ENCODE results near the gene NOP16. TPM values are rescaled to one million over a fixed set of nuclear protein-coding genes. Genes with fewer than 3 reads are reported as not detected.

The NOP16 gene
- total and polyA plus RNA-seq, 2 of the 13 experiments (the other 11 are each of a cell fraction or from before 2014, with no cell fraction given): 43.3 to 48.4 TPM

DNA sequence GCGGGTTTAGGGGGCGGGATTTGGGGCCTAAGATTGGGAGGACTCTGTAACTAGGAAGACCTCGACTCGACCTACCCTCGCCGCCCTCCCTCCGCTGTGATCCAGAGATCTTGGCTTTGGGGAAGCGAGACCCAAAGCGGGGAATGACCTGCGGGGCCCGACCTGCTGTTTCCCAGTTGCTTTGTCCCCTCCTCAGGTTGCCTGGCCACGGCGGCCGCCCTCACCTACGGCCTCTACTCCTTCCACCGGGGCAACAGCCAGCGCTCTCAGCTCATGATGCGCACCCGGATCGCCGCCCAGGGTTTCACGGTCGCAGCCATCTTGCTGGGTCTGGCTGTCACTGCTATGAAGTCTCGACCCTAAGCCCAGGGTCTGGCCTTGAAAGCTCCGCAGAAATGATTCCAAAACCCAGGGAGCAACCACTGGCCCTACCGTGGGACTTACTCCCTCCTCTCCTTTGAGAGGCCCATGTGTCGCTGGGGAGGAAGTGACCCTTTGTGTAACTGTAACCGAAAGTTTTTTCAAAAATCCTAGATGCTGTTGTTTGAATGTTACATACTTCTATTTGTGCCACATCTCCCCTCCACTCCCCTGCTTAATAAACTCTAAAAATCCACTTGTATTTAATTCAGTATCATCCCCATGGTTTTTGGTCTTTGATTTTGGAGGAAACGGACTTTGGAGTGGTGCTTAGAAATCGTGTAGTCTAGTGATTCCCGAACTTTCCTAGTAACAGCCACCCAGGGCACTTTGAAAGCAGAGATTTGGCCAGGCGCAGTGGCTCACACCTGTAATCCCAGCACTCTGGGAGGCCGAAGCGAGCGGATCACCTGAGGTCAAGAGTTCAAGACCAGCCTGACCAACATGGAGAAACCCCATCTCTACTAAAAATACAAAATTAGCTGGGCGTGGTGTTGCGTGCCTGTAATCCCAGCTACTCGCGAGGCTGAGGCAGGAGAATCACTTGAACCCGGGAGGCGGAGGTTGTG, 1.0 kb upstream of the NOP16 start (continued):
- TF ChIP-seq SOX5 (CRISPR knock-in tag; IDR thresholded peaks at IDR 0.05; ENCODE audit: borderline replicate concordance) (no peak), ZNF761 (CRISPR knock-in tag; conservative IDR thresholded peaks at IDR 0.05) (no peak), ZNF230 (CRISPR knock-in tag; IDR thresholded peaks at IDR 0.05) (no peak), ZSCAN22 (CRISPR knock-in tag; IDR thresholded peaks at IDR 0.05) (no peak), SSRP1 (CRISPR knock-in tag; IDR thresholded peaks at IDR 0.05) (no peak), ARNTL (CRISPR knock-in tag; IDR thresholded peaks at IDR 0.05) (no peak), CCAR2 (optimal IDR thresholded peaks at IDR 0.05; ENCODE audit: low read depth, low read length) (no peak), ZNF564 (CRISPR knock-in tag; IDR thresholded peaks at IDR 0.05) (no peak), ZNF331 (CRISPR knock-in tag; IDR thresholded peaks at IDR 0.05) (no peak), TP53 (CRISPR knock-in tag; conservative IDR thresholded peaks at IDR 0.05) (no peak), SMAD3 (CRISPR knock-in tag; IDR thresholded peaks at IDR 0.05) (no peak), SIX1 (CRISPR knock-in tag; IDR thresholded peaks at IDR 0.05; ENCODE audit: borderline replicate concordance) (0 out of 2 replicates have a peak, but pooled peaks have one; percentile 8), ZNF724P (CRISPR knock-in tag; IDR thresholded peaks at IDR 0.05; ENCODE audit: borderline replicate concordance) (0 out of 2 replicates have a peak, but pooled peaks have one; percentile 15)
- TF ChIP-seq, protein P1, sequence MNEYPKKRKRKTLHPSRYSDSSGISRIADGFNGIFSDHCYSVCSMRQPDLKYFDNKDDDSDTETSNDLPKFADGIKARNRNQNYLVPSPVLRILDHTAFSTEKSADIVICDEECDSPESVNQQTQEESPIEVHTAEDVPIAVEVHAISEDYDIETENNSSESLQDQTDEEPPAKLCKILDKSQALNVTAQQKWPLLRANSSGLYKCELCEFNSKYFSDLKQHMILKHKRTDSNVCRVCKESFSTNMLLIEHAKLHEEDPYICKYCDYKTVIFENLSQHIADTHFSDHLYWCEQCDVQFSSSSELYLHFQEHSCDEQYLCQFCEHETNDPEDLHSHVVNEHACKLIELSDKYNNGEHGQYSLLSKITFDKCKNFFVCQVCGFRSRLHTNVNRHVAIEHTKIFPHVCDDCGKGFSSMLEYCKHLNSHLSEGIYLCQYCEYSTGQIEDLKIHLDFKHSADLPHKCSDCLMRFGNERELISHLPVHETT (CRISPR knock-in tag; conservative IDR thresholded peaks at IDR 0.05): no peak
- TF ChIP-seq, protein P2, sequence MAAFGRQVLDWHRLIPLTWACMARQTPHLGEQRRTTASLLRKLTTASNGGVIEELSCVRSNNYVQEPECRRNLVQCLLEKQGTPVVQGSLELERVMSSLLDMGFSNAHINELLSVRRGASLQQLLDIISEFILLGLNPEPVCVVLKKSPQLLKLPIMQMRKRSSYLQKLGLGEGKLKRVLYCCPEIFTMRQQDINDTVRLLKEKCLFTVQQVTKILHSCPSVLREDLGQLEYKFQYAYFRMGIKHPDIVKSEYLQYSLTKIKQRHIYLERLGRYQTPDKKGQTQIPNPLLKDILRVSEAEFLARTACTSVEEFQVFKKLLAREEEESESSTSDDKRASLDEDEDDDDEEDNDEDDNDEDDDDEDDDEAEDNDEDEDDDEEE (CRISPR knock-in tag; IDR thresholded peaks at IDR 0.05): peak; percentile 21; the same call in 1 of the 2 replicates
- TF ChIP-seq, protein P3, sequence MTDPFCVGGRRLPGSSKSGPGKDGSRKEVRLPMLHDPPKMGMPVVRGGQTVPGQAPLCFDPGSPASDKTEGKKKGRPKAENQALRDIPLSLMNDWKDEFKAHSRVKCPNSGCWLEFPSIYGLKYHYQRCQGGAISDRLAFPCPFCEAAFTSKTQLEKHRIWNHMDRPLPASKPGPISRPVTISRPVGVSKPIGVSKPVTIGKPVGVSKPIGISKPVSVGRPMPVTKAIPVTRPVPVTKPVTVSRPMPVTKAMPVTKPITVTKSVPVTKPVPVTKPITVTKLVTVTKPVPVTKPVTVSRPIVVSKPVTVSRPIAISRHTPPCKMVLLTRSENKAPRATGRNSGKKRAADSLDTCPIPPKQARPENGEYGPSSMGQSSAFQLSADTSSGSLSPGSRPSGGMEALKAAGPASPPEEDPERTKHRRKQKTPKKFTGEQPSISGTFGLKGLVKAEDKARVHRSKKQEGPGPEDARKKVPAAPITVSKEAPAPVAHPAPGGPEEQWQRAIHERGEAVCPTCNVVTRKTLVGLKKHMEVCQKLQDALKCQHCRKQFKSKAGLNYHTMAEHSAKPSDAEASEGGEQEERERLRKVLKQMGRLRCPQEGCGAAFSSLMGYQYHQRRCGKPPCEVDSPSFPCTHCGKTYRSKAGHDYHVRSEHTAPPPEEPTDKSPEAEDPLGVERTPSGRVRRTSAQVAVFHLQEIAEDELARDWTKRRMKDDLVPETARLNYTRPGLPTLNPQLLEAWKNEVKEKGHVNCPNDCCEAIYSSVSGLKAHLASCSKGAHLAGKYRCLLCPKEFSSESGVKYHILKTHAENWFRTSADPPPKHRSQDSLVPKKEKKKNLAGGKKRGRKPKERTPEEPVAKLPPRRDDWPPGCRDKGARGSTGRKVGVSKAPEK (CRISPR knock-in tag; IDR thresholded peaks at IDR 0.05; ENCODE audit: borderline replicate concordance): no peak
- TF ChIP-seq, protein P4, sequence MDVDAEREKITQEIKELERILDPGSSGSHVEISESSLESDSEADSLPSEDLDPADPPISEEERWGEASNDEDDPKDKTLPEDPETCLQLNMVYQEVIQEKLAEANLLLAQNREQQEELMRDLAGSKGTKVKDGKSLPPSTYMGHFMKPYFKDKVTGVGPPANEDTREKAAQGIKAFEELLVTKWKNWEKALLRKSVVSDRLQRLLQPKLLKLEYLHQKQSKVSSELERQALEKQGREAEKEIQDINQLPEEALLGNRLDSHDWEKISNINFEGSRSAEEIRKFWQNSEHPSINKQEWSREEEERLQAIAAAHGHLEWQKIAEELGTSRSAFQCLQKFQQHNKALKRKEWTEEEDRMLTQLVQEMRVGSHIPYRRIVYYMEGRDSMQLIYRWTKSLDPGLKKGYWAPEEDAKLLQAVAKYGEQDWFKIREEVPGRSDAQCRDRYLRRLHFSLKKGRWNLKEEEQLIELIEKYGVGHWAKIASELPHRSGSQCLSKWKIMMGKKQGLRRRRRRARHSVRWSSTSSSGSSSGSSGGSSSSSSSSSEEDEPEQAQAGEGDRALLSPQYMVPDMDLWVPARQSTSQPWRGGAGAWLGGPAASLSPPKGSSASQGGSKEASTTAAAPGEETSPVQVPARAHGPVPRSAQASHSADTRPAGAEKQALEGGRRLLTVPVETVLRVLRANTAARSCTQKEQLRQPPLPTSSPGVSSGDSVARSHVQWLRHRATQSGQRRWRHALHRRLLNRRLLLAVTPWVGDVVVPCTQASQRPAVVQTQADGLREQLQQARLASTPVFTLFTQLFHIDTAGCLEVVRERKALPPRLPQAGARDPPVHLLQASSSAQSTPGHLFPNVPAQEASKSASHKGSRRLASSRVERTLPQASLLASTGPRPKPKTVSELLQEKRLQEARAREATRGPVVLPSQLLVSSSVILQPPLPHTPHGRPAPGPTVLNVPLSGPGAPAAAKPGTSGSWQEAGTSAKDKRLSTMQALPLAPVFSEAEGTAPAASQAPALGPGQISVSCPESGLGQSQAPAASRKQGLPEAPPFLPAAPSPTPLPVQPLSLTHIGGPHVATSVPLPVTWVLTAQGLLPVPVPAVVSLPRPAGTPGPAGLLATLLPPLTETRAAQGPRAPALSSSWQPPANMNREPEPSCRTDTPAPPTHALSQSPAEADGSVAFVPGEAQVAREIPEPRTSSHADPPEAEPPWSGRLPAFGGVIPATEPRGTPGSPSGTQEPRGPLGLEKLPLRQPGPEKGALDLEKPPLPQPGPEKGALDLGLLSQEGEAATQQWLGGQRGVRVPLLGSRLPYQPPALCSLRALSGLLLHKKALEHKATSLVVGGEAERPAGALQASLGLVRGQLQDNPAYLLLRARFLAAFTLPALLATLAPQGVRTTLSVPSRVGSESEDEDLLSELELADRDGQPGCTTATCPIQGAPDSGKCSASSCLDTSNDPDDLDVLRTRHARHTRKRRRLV (CRISPR knock-in tag; IDR thresholded peaks at IDR 0.05): 0 out of 2 replicates have a peak, but pooled peaks have one; percentile 15
